PC-9 (cell line): ENCODE measurements around the gene PPIL1. TPM values are rescaled to one million over a fixed set of nuclear protein-coding genes. Genes with fewer than 3 reads are reported as not detected.

ENCODE experiments used
- BruUV-seq: library from RNA; stranded (reverse); fragments of 400-500 nt; replicated peaks from 2 replicates; lab custom pipeline; 2021; lab: Mats Ljungman, UMichigan
- CTCF ChIA-PET: fragments of 300-600 bp; sonication (Branson Sonifier 250); formaldehyde crosslinking; loops from one replicate; lab custom pipeline; 2022; ENCODE audit warnings: antibody characterized with exemption; lab: Charles Lee
- POLR2A ChIA-PET: fragments of 300-600 bp; sonication (Branson Sonifier 250); formaldehyde crosslinking; loops from one replicate; lab custom pipeline; 2022; ENCODE audit warnings: antibody characterized with exemption; ENCODE audit not compliant: unreplicated experiment; lab: Charles Lee
- DNase-seq, 2 experiments: peaks; one replicate each; pipeline versions ENCODE4 v3.0.0 to v3.0.0-alpha.2; 2015 to 2022; ENCODE audit warnings: mixed read lengths in 1 of 2
- H2AFZ ChIP-seq: fragments of 200-600 bp; sonication (generic); 2 replicates; pipeline ENCODE4 v1.8.1; 2017; ENCODE audit warnings: antibody characterized with exemption
- H3F3A ChIP-seq: fragments of 200-600 bp; sonication (generic); 2 replicates; pipeline ENCODE4 v1.8.1; 2017; ENCODE audit warnings: antibody characterized with exemption, mild to moderate bottlenecking, low read depth; ENCODE audit not compliant: insufficient read depth
- H3K27ac ChIP-seq: fragments of 200-600 bp; sonication (generic); 2 replicates; pipeline ENCODE4 v1.6.1; 2016; ENCODE audit warnings: mixed run types
- H3K27me3 ChIP-seq: fragments of 200-600 bp; sonication (generic); 2 replicates; pipeline ENCODE4 v1.6.1; 2016; ENCODE audit warnings: low read depth, mixed run types; ENCODE audit not compliant: insufficient read depth
- H3K36me3 ChIP-seq: fragments of 200-600 bp; sonication (generic); 2 replicates; pipeline ENCODE4 v1.6.1; 2016; ENCODE audit warnings: low read depth, mixed run types
- H3K4me1 ChIP-seq: fragments of 200-600 bp; sonication (generic); replicated peaks from 2 replicates; pipeline ENCODE4 v1.6.1; 2016; ENCODE audit warnings: mixed run types; ENCODE audit not compliant: insufficient read depth
- H3K4me2 ChIP-seq: fragments of 200-600 bp; sonication (generic); 2 replicates; pipeline ENCODE4 v1.6.1; 2017; ENCODE audit warnings: mixed run types
- H3K4me3 ChIP-seq: fragments of 200-600 bp; sonication (generic); 2 replicates; pipeline ENCODE4 v1.6.1; 2016; ENCODE audit warnings: mixed run types
- H3K79me2 ChIP-seq: fragments of 200-600 bp; sonication (generic); 2 replicates; pipeline ENCODE4 v1.6.1; 2017; ENCODE audit warnings: low read depth, mixed run types
- H3K9me2 ChIP-seq: fragments of 200-600 bp; sonication (generic); 2 replicates; pipeline ENCODE4 v1.8.1; 2017; ENCODE audit warnings: mild to moderate bottlenecking; ENCODE audit not compliant: insufficient read depth
- H3K9me3 ChIP-seq: fragments of 200-600 bp; sonication (generic); 2 replicates; pipeline ENCODE4 v1.8.1; 2016; ENCODE audit warnings: low read depth; ENCODE audit not compliant: insufficient read depth
- H4K20me1 ChIP-seq: fragments of 200-600 bp; sonication (generic); 2 replicates; pipeline ENCODE4 v1.8.1; 2017; ENCODE audit not compliant: insufficient read depth
- CTCF ChIP-seq: fragments of 200-600 bp; sonication (generic); conservative IDR thresholded peaks from 2 replicates; pipeline ENCODE4 v1.6.1; 2017; ENCODE audit warnings: mixed run types, antibody characterized with exemption, mild to moderate bottlenecking, moderate library complexity
- EZH2 ChIP-seq: fragments of 200-600 bp; sonication (generic); IDR thresholded peaks from 2 replicates; pipeline ENCODE4 v1.8.0; 2017; ENCODE audit warnings: antibody characterized with exemption, low read depth
- intact Hi-C: fragments of 100-400 bp; cut with micrococcal nuclease; formaldehyde crosslinking; loops from one replicate; pipeline ENCODE4 v1.10.0; 2022; ENCODE audit not compliant: unreplicated experiment
- total RNA-seq: library from RNA; stranded (reverse); gene quantifications from 2 replicates; pipeline ENCODE4 v1.2.3, GENCODE V29; 2021

Gene PPIL1
- total RNA-seq, 1 experiment from 2014 or later: 28.4 TPM

- Histone ChIP-seq H4K20me1 (no peaks in the 10 kb centered on the region), H3K9me3 (no peaks in the 10 kb centered on the region), H3F3A (peaks cover 7% of the 10 kb centered on the region; the same call in 1 of the 2 replicates), H3K27ac (no peak overlapping the region), H3K9me2 (no peaks in the 10 kb centered on the region), H3K4me1 (peaks cover 13% of the 10 kb centered on the region), H3K36me3 (no peaks in the 10 kb centered on the region), H3K4me3 (no peak overlapping the region), H3K4me2 (peak overlapping the region; percentile 44), H3K79me2 (no peaks in the 10 kb centered on the region), H2AFZ (no peak overlapping the region), H3K27me3 (no peaks in the 10 kb centered on the region)
- intact Hi-C loops: no loop called here
- POLR2A ChIA-PET: interaction anchor here (0.7 kb wide), 1 partner anchor 26 kb away, joined by 53 read pairs; no protein-coding TSS in a partner anchor
- TF ChIP-seq CTCF (no peak), EZH2 (no peak)
- BruUV-seq: no TSS peak
- CTCF ChIA-PET: interaction anchor here (0.6 to 1.1 kb wide), 2 partner anchors 26 to 62 kb away, joined by 3 to 10 read pairs; no protein-coding TSS in a partner anchor
- peak; percentile 70 to 83 for DNase-seq
These were observed 47.1 kb downstream of the PPIL1 start for GRCh38 chr6:36827261-36828079.

GRCh38 chr6:36826520-36827227 is 47.9 kb downstream of the PPIL1 start:
- Histone ChIP-seq H4K20me1 (no peaks in the 10 kb centered on the region), H3K4me2 (peak overlapping the region; percentile 44; the same call in 1 of the 2 replicates), H2AFZ (no peak overlapping the region)

More at GRCh38 chr6:36826520-36827227, 47.9 kb downstream of the PPIL1 start:
- Histone ChIP-seq H3F3A (peaks cover 7% of the 10 kb centered on the region; the same call in 1 of the 2 replicates), H3K9me2 (no peaks in the 10 kb centered on the region), H3K4me1 (peaks cover 13% of the 10 kb centered on the region), H3K79me2 (no peaks in the 10 kb centered on the region), H3K27ac (no peak overlapping the region), H3K36me3 (no peaks in the 10 kb centered on the region), H3K4me3 (no peak overlapping the region), H3K9me3 (no peaks in the 10 kb centered on the region), H3K27me3 (no peaks in the 10 kb centered on the region)
- no TSS peak for BruUV-seq
- TF ChIP-seq CTCF (no peak), EZH2 (no peak)
- POLR2A ChIA-PET: no interaction called here
- CTCF ChIA-PET: interaction anchor here (0.6 to 0.7 kb wide), 2 partner anchors 61 to 77 kb away, joined by 3 to 9 read pairs; no protein-coding TSS in a partner anchor
- DNase-seq: no peak
- intact Hi-C loops: no loop called here
